ENCODE measurements around the gene NME2.

DNA sequence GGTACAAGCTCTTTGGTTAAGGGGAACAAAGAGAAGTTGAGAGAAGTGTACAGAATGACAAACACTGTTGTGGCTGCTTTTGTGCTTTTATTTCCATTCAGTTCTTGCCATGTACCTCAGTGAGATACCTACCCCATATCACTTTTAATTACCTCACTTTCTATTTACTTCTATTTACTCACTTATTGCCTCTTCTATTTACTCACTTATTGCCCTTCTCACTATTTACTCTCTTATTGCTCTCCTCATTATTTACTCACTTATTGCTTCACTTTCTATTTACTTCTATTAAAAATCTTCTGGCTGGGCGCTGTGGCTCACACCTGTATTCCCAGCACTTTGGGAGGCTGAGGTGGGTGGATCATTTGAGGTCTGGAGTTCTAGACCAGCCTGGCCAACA is 51.7 kb downstream of the NME2 start:
- TF ChIP-seq, protein P1, sequence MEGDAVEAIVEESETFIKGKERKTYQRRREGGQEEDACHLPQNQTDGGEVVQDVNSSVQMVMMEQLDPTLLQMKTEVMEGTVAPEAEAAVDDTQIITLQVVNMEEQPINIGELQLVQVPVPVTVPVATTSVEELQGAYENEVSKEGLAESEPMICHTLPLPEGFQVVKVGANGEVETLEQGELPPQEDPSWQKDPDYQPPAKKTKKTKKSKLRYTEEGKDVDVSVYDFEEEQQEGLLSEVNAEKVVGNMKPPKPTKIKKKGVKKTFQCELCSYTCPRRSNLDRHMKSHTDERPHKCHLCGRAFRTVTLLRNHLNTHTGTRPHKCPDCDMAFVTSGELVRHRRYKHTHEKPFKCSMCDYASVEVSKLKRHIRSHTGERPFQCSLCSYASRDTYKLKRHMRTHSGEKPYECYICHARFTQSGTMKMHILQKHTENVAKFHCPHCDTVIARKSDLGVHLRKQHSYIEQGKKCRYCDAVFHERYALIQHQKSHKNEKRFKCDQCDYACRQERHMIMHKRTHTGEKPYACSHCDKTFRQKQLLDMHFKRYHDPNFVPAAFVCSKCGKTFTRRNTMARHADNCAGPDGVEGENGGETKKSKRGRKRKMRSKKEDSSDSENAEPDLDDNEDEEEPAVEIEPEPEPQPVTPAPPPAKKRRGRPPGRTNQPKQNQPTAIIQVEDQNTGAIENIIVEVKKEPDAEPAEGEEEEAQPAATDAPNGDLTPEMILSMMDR (IDR thresholded peaks at IDR 0.05; ENCODE audit: insufficient read depth, low read length, poor library complexity, severe bottlenecking): no peak
- TF ChIP-seq EZH2phosphoT487 (conservative IDR thresholded peaks at IDR 0.05; ENCODE audit: low read length): no peak
